Endothelial cell of umbilical vein (primary cell): ENCODE data around the gene TUBB3. TPM values are rescaled to one million over a fixed set of nuclear protein-coding genes. Genes with fewer than 3 reads are reported as not detected.

Source experiments
- BruUV-seq: library from RNA; stranded (reverse); fragments of 400-500 nt; replicated peaks from 2 replicates; lab custom pipeline; 2021; lab: Mats Ljungman, UMichigan
- CTCF ChIA-PET: fragments of 300-600, 350-600 bp; sonication (Branson Sonifier 250); formaldehyde crosslinking; loops from one replicate; lab custom pipeline; 2021; ENCODE audit warnings: antibody characterized with exemption, inconsistent platforms; lab: Charles Lee
- POLR2A ChIA-PET: fragments of 300-600, 350-600 bp; sonication (Branson Sonifier 250); formaldehyde crosslinking; loops from one replicate; lab custom pipeline; 2021; ENCODE audit warnings: antibody characterized with exemption, inconsistent platforms; lab: Charles Lee
- DNase-seq: peaks from one replicate; pipeline ENCODE4 v3.0.0-alpha.2; 2011; ENCODE audit warnings: low read depth, low spot score
- FAIRE-seq: peaks from 2 replicates; lab custom pipeline; 2011; peaks lifted over from hg19 to GRCh38; lab: Jason Lieb, UNC
- H2AFZ ChIP-seq: 2 replicates; pipeline ENCODE4 v1.6.0; 2012; ENCODE audit warnings: low read depth, low read length, control low read depth, inconsistent platforms
- H3K27ac ChIP-seq: 2 replicates; pipeline ENCODE4 v1.5.1; 2011; ENCODE audit warnings: low read depth, mild to moderate bottlenecking, control low read depth, low read length, moderate library complexity; ENCODE audit not compliant: insufficient read depth
- H3K27me3 ChIP-seq, 2 experiments: 2 replicates each; pipeline versions ENCODE4 v1.6.0 to v1.6.1; 2011; ENCODE audit warnings: low read length in 2 of 2, mixed read lengths in 1 of 2; ENCODE audit not compliant: control insufficient read depth in 2 of 2, insufficient read depth in 2 of 2
- H3K36me3 ChIP-seq, 2 experiments: 2 replicates in 1 of 2; 3 replicates in 1 of 2; pipeline ENCODE4 v1.5.1; 2011; ENCODE audit warnings: low read length in 2 of 2, mild to moderate bottlenecking in 1 of 2, moderate library complexity in 1 of 2; ENCODE audit not compliant: control insufficient read depth in 2 of 2, insufficient read depth in 2 of 2; ENCODE audit errors: extremely low read depth in 1 of 2
- H3K4me1 ChIP-seq: 3 replicates; pipeline ENCODE4 v1.5.1; 2011; ENCODE audit warnings: mild to moderate bottlenecking, low read length; ENCODE audit not compliant: control insufficient read depth, insufficient read depth; ENCODE audit errors: extremely low read depth
- H3K4me2 ChIP-seq: 2 replicates; pipeline ENCODE4 v1.6.1; 2011; ENCODE audit warnings: low read length, control low read depth, mixed read lengths; ENCODE audit not compliant: insufficient read depth
- H3K4me3 ChIP-seq, 3 experiments: fragments of 200-600 bp in 1 of 3; sonication (generic), shearing (Covaris generic) in 1 of 3; replicated peaks in 1 of 3; 2 replicates each; pipeline ENCODE4 v1.5.1; 2011 to 2016; ENCODE audit warnings: control low read depth in 3 of 3, low read length in 3 of 3, mild to moderate bottlenecking in 2 of 3, inconsistent platforms in 1 of 3, low read depth in 1 of 3, moderate library complexity in 1 of 3; ENCODE audit not compliant: insufficient read depth in 1 of 3
- H3K79me2 ChIP-seq: 2 replicates; pipeline ENCODE4 v1.6.0; 2012; ENCODE audit warnings: low read length, inconsistent platforms; ENCODE audit not compliant: control insufficient read depth, insufficient read depth
- H3K9ac ChIP-seq: replicated peaks from 2 replicates; pipeline ENCODE3; 2011; ENCODE audit warnings: low read length, control low read depth; ENCODE audit not compliant: insufficient read depth; ENCODE audit errors: extremely low read depth
- H3K9me1 ChIP-seq: replicated peaks from 3 replicates; pipeline ENCODE4 v1.6.0; 2011; ENCODE audit warnings: mild to moderate bottlenecking, low read length; ENCODE audit not compliant: control insufficient read depth, insufficient read depth; ENCODE audit errors: extremely low read depth
- H3K9me3 ChIP-seq: replicated peaks from 2 replicates; pipeline ENCODE4 v1.5.1; 2012; ENCODE audit warnings: low read length, inconsistent platforms; ENCODE audit not compliant: control insufficient read depth, insufficient read depth
- H4K20me1 ChIP-seq: replicated peaks from 2 replicates; pipeline ENCODE3; 2011; ENCODE audit warnings: mild to moderate bottlenecking, low read length; ENCODE audit not compliant: control insufficient read depth, insufficient read depth; ENCODE audit errors: extremely low read depth
- CTCF ChIP-seq, 2 donors: IDR thresholded peaks; 1 replicate in 1 of 2; 2 replicates in 1 of 2; pipeline ENCODE4 v1.5.1; 2011; ENCODE audit warnings: low read length in 2 of 2, mild to moderate bottlenecking in 2 of 2, moderate library complexity in 2 of 2, control low read depth in 1 of 2, inconsistent platforms in 1 of 2, low read depth in 1 of 2; ENCODE audit not compliant: insufficient read depth in 1 of 2; ENCODE audit errors: extremely low read depth in 1 of 2
- EZH2 ChIP-seq: IDR thresholded peaks from 2 replicates; pipeline ENCODE4 v1.6.1; 2012; ENCODE audit warnings: borderline replicate concordance, low read depth, mild to moderate bottlenecking, moderate library complexity, low read length, inconsistent platforms; ENCODE audit not compliant: severe bottlenecking
- FOS ChIP-seq: IDR thresholded peaks from 2 replicates; pipeline ENCODE4 v1.6.1; 2011; ENCODE audit warnings: mild to moderate bottlenecking, low read length, moderate library complexity, borderline replicate concordance; ENCODE audit not compliant: insufficient read depth
- GATA2 ChIP-seq: IDR thresholded peaks from 2 replicates; pipeline ENCODE4 v1.7.0; 2011; ENCODE audit warnings: low read depth, mild to moderate bottlenecking, moderate library complexity, mixed read lengths, low read length; ENCODE audit not compliant: insufficient read length, insufficient read depth
- JUN ChIP-seq: IDR thresholded peaks from 2 replicates; pipeline ENCODE4 v1.6.1; 2011; ENCODE audit warnings: borderline replicate concordance, low read depth; ENCODE audit not compliant: insufficient read length, insufficient read depth
- MYC ChIP-seq: IDR thresholded peaks from one replicate; pipeline ENCODE4 v1.6.1; 2011; ENCODE audit warnings: mild to moderate bottlenecking, low read depth, low read length
- POLR2A ChIP-seq: IDR thresholded peaks from 2 replicates; pipeline ENCODE4 v1.6.1; 2012; ENCODE audit warnings: low read depth, mild to moderate bottlenecking, control low read depth, low read length
- POLR2AphosphoS5 ChIP-seq: IDR thresholded peaks from 2 replicates; pipeline ENCODE4 v1.6.1; 2012; ENCODE audit warnings: low read depth, mild to moderate bottlenecking, control low read depth, low read length, moderate library complexity; ENCODE audit not compliant: insufficient read depth
- dilution Hi-C: fragments of 300-500 bp; cut with MboI; formaldehyde crosslinking; loops from one replicate; pipeline ENCODE4 v1.15.0; 2019; ENCODE audit warnings: low sequenced_read_pairs; ENCODE audit not compliant: extremely low pct_ligation_motif_present
- intact Hi-C: fragments of 100-400 bp; cut with micrococcal nuclease; formaldehyde crosslinking; loops from one replicate; pipeline ENCODE4 v1.10.0; 2022
- polyA plus RNA-seq, 4 experiments: library from polyadenylated mRNA; depleted of rRNA in 3 of 4; stranded (reverse) in 3 of 4; unstranded in 1 of 4; fragments of >200 nt; gene quantifications; 2 replicates each; pipeline versions ENCODE4 v1.2.1 to v1.2.3, GENCODE V29; 2011 to 2012; ENCODE audit warnings: missing spikeins in 1 of 4
- total RNA-seq: library from RNA; stranded (reverse); gene quantifications from 2 replicates; pipeline ENCODE4 v1.2.3, GENCODE V29; 2021
- TF ChIP-seq, protein P1 (sequence below): IDR thresholded peaks from 2 replicates; pipeline ENCODE4 v1.6.1; 2011; ENCODE audit not compliant: insufficient read depth, insufficient read length

Gene TUBB3
- total and polyA plus RNA-seq, 2 donors (not counting 3 experiments of a cell fraction or from before 2014, with no cell fraction given), result 170 to 215 TPM

- peaks cover 41% of the 10 kb centered on the region for H3K4me1 ChIP-seq
- no peak overlapping the region for H2AFZ ChIP-seq
- intact Hi-C loops (loop anchor here (1.0 to 5.0 kb wide), 4 partner anchors 47 to 218 kb away; partner anchors contain the start of genes FANCA, SPATA2L, TCF25 and VPS9D1), dilution Hi-C loops (no loop called here)
- H3K4me3 ChIP-seq, result no peak overlapping the region
- H3K27me3 ChIP-seq, result no peaks in the 10 kb centered on the region
- no peak overlapping the region for H3K27ac ChIP-seq
- no peak overlapping the region for H3K9ac ChIP-seq
- no peak for DNase-seq
- TF ChIP-seq CTCF (IDR thresholded peaks at IDR 0.05; ENCODE audit: extremely low read depth in 1 of 2, insufficient read depth in 1 of 2, low read depth in 1 of 2, low read length in 2 of 2) (no peak), FOS (no peak), POLR2A (no peak), GATA2 (no peak), JUN (no peak), POLR2AphosphoS5 (no peak), EZH2 (no peak), MYC (no peak)
- TF ChIP-seq, protein P1, sequence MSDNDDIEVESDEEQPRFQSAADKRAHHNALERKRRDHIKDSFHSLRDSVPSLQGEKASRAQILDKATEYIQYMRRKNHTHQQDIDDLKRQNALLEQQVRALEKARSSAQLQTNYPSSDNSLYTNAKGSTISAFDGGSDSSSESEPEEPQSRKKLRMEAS, result no peak
- H3K79me2 ChIP-seq, result peaks cover 2% of the 10 kb centered on the region
- H3K9me1 ChIP-seq, result no peaks in the 10 kb centered on the region
- H4K20me1 ChIP-seq, result no peaks in the 10 kb centered on the region
- ChIA-PET CTCF (interaction anchor here (1.1 kb wide), 1 partner anchor 10 kb away, joined by 6 read pairs; no protein-coding TSS in a partner anchor), POLR2A (interaction anchor here (0.6 kb wide), 1 partner anchor 48 kb away, joined by 4 read pairs; the partner anchor contains the start of gene TCF25)
- no peaks in the 10 kb centered on the region for H3K9me3 ChIP-seq
- no peaks in the 10 kb centered on the region for H3K36me3 ChIP-seq
- FAIRE-seq, result no peak
- no peak overlapping the region for H3K4me2 ChIP-seq
- BruUV-seq, result no TSS peak
Measured at GRCh38 chr16:89920723-89921122, 2.4 kb upstream of the TUBB3 start.
